A673 (cell line): ENCODE results near the gene CYTH3.

Experiments used
- EZH2 ChIP-seq: fragments of 200-600 bp; sonication (generic); IDR thresholded peaks from 2 replicates; pipeline ENCODE4 v1.6.1; 2017; ENCODE audit warnings: borderline replicate concordance, low read depth, mild to moderate bottlenecking, mixed read lengths, antibody characterized with exemption, low read length; ENCODE audit not compliant: poor library complexity, severe bottlenecking
- TF ChIP-seq, protein P1 (sequence below): fragments of 300-800, 200-600 bp; sonication (generic); conservative IDR thresholded peaks from 2 replicates; pipeline ENCODE4 v1.5.1; 2017; ENCODE audit warnings: low read depth, mild to moderate bottlenecking, antibody characterized with exemption, low read length, moderate library complexity, mixed read lengths

DNA sequence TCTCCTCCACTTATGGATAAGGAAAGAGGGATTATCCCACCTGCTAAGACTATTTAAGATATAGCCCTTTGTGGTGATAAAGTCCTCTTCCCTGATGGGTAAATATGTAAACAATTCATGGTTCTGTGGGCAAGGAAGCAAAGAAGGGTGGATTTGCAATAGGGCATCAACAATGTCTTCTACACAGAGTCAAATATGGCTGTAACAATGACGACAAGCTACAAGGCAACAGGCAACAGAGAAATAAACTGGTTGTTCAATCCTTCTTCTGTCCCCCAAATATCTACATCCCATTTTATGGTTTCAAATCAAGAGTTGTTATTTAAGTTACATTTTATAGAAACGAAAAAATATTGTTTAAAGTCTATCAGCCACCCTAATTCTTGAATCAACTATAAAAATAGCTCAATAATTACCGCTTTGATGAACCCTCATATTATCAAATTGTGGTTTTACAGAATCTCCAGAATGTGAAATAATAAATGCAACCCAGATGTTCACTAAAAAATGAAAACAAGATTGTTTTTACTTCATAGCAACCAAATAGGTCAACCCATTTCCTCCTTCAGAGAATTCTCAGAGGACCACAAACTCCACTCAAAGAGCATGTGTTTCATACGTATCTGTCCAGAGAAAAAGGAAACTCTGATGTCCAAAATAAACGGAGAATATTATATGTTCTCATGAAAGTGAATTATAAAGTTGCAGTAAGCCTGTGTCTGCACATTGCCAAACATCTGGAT is 13.8 kb downstream of the CYTH3 start:
- TF ChIP-seq, protein P1, sequence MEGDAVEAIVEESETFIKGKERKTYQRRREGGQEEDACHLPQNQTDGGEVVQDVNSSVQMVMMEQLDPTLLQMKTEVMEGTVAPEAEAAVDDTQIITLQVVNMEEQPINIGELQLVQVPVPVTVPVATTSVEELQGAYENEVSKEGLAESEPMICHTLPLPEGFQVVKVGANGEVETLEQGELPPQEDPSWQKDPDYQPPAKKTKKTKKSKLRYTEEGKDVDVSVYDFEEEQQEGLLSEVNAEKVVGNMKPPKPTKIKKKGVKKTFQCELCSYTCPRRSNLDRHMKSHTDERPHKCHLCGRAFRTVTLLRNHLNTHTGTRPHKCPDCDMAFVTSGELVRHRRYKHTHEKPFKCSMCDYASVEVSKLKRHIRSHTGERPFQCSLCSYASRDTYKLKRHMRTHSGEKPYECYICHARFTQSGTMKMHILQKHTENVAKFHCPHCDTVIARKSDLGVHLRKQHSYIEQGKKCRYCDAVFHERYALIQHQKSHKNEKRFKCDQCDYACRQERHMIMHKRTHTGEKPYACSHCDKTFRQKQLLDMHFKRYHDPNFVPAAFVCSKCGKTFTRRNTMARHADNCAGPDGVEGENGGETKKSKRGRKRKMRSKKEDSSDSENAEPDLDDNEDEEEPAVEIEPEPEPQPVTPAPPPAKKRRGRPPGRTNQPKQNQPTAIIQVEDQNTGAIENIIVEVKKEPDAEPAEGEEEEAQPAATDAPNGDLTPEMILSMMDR, result no peak
- no peak for TF ChIP-seq EZH2
